ENCODE data around the gene HDAC9.

Gene HDAC9

DNA sequence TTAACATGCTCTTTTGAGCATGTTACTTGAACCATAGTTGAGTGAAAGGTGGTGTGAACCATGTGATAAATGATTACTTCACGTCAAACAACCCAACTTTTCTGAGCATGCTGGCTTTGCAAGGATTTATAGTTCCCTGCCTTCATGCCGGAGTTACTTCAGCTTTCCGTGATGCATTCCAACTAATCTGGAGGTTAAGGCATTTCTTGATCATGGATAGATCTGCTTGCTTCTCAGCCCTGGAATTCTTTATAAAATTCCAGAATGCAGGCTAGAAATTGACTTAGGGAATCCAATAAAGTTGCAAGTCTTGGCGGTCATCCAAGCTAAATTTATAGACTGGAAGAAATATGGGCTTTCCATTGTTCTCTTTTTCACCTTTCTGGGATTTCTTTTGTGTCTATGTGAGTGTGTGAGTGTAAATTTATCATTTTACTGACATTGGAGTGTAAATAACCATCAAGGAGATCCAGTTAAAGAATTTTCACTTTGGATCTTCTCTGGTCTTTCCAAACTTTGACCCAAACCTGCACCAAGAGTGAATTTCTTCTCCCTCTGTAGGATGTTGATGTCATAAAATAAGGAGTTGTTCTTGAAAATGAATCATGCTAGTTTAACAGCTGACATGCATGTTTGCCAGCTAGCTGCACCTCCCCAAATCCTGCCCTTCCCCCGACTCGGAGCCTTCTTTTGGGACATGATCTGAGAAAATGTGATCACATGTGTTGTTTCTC is 332.9 kb downstream of the HDAC9 start:
- no peak overlapping the region for H3K4me3 ChIP-seq (ENCODE audit: low read length, poor library complexity, severe bottlenecking)
- no peaks in the 10 kb centered on the region for H3K79me2 ChIP-seq (ENCODE audit: insufficient read depth, low read length)
- H3K27me3 ChIP-seq (ENCODE audit: insufficient read depth, low read length, poor library complexity, severe bottlenecking): no peaks in the 10 kb centered on the region
- no peaks in the 10 kb centered on the region for H4K20me1 ChIP-seq (ENCODE audit: insufficient read depth, low read length, poor library complexity, severe bottlenecking)
- no peaks in the 10 kb centered on the region for H3F3A ChIP-seq (ENCODE audit: low read depth)
- no peaks in the 10 kb centered on the region for H3K9me3 ChIP-seq (ENCODE audit: insufficient read depth, low read depth, low read length)
- H3K36me3 ChIP-seq (ENCODE audit: insufficient read depth, low read length): no peaks in the 10 kb centered on the region
- H3K9me2 ChIP-seq (replicated peaks; ENCODE audit: low read depth, low read length): no peaks in the 10 kb centered on the region
- no peak overlapping the region for H2AFZ ChIP-seq (ENCODE audit: low read length)
- H3K9ac ChIP-seq (ENCODE audit: low read depth, low read length, poor library complexity, severe bottlenecking): no peak overlapping the region
- TF ChIP-seq EZH2phosphoT487 (IDR thresholded peaks at IDR 0.05; ENCODE audit: borderline replicate concordance): no peak
- TF ChIP-seq, protein P1, sequence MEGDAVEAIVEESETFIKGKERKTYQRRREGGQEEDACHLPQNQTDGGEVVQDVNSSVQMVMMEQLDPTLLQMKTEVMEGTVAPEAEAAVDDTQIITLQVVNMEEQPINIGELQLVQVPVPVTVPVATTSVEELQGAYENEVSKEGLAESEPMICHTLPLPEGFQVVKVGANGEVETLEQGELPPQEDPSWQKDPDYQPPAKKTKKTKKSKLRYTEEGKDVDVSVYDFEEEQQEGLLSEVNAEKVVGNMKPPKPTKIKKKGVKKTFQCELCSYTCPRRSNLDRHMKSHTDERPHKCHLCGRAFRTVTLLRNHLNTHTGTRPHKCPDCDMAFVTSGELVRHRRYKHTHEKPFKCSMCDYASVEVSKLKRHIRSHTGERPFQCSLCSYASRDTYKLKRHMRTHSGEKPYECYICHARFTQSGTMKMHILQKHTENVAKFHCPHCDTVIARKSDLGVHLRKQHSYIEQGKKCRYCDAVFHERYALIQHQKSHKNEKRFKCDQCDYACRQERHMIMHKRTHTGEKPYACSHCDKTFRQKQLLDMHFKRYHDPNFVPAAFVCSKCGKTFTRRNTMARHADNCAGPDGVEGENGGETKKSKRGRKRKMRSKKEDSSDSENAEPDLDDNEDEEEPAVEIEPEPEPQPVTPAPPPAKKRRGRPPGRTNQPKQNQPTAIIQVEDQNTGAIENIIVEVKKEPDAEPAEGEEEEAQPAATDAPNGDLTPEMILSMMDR (conservative IDR thresholded peaks at IDR 0.05; ENCODE audit: low read length): no peak
- H3K4me2 ChIP-seq (ENCODE audit: low read depth, low read length, poor library complexity, severe bottlenecking): no peak overlapping the region
- H3K4me1 ChIP-seq (ENCODE audit: insufficient read depth, low read length, poor library complexity, severe bottlenecking): peaks cover 10% of the 10 kb centered on the region

DNA sequence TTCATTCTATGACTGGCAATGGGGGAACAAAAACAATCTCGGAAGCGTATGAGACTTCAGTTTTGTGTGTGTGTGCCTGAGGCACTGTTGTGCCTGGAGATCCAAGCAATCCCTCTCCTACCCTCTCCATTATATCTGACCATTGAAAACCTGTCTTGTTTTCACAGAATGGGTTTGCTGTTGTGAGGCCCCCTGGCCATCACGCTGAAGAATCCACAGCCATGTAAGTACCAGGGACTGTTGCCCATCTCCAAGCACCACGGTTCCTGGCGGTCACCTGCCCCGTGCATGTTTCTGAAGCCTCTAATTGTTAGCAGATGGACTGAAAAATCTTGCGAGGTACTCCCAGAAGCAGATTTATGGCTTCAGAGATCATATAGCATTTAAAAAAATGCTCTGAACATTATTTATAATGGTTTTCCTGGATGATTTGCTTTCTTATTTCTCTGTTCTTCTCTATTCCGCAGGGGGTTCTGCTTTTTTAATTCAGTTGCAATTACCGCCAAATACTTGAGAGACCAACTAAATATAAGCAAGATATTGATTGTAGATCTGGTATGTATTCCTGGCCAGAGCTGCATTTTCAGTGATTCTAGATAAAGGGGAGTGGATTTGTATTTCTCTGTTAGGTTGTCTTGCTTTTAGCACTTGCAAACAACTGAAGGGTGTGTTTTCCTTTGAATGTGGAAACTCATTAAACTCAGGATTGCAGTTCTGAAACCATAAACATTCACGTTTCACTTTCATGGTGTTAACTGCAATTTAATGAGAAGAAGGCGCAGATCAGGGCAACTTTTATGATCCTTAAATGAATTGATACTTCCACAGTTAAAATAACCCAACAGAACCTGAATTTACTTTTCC is 333.7 kb downstream of the HDAC9 start:
- no peak for TF ChIP-seq EZH2phosphoT487 (IDR thresholded peaks at IDR 0.05; ENCODE audit: borderline replicate concordance)
- TF ChIP-seq, protein P1 (conservative IDR thresholded peaks at IDR 0.05; ENCODE audit: low read length): no peak
- Histone ChIP-seq H3K4me1 (ENCODE audit: insufficient read depth, low read length, poor library complexity, severe bottlenecking) (peaks cover 11% of the 10 kb centered on the region), H3K79me2 (ENCODE audit: insufficient read depth, low read length) (no peaks in the 10 kb centered on the region), H3K4me2 (ENCODE audit: low read depth, low read length, poor library complexity, severe bottlenecking) (no peak overlapping the region), H3K9ac (ENCODE audit: low read depth, low read length, poor library complexity, severe bottlenecking) (no peak overlapping the region), H3K36me3 (ENCODE audit: insufficient read depth, low read length) (no peaks in the 10 kb centered on the region), H4K20me1 (ENCODE audit: insufficient read depth, low read length, poor library complexity, severe bottlenecking) (no peaks in the 10 kb centered on the region), H3K27me3 (ENCODE audit: insufficient read depth, low read length, poor library complexity, severe bottlenecking) (no peaks in the 10 kb centered on the region), H3K4me3 (ENCODE audit: low read length, poor library complexity, severe bottlenecking) (no peak overlapping the region), H3K9me2 (replicated peaks; ENCODE audit: low read depth, low read length) (no peaks in the 10 kb centered on the region), H3K9me3 (ENCODE audit: insufficient read depth, low read depth, low read length) (no peaks in the 10 kb centered on the region), H2AFZ (ENCODE audit: low read length) (0 out of 2 replicates have a peak overlapping the region, but pooled peaks have one; percentile 9), H3F3A (ENCODE audit: low read depth) (no peaks in the 10 kb centered on the region)

DNA sequence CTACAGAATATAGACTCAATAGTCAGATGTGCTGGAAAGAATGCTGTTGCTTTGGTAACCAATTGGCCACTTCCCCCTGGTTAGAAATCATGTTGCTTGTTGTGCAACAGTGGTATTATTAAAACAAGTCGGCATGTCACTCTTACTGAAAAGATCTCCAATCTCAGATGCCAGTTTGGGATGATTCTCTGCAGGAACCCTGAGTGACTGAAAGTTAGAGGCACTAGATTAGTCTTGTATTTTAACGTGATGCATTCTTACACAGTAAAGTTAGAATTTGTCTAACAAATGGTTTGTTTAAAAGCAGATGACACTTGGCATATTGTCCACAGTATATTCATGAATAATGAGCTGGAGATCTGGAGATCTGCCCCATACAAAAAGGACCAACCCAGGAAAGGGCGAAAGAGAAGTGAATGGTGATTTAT is 334.3 kb downstream of the HDAC9 start:
- Histone ChIP-seq H2AFZ (ENCODE audit: low read length) (0 out of 2 replicates have a peak overlapping the region, but pooled peaks have one; percentile 9), H3K9me2 (replicated peaks; ENCODE audit: low read depth, low read length) (no peaks in the 10 kb centered on the region), H3K36me3 (ENCODE audit: insufficient read depth, low read length) (no peaks in the 10 kb centered on the region), H3F3A (ENCODE audit: low read depth) (no peaks in the 10 kb centered on the region), H3K27me3 (ENCODE audit: insufficient read depth, low read length, poor library complexity, severe bottlenecking) (no peaks in the 10 kb centered on the region), H3K9ac (ENCODE audit: low read depth, low read length, poor library complexity, severe bottlenecking) (no peak overlapping the region), H3K4me3 (ENCODE audit: low read length, poor library complexity, severe bottlenecking) (no peak overlapping the region), H3K9me3 (ENCODE audit: insufficient read depth, low read depth, low read length) (no peaks in the 10 kb centered on the region), H4K20me1 (ENCODE audit: insufficient read depth, low read length, poor library complexity, severe bottlenecking) (no peaks in the 10 kb centered on the region), H3K4me1 (ENCODE audit: insufficient read depth, low read length, poor library complexity, severe bottlenecking) (peaks cover 17% of the 10 kb centered on the region), H3K79me2 (ENCODE audit: insufficient read depth, low read length) (no peaks in the 10 kb centered on the region), H3K4me2 (ENCODE audit: low read depth, low read length, poor library complexity, severe bottlenecking) (no peak overlapping the region)
- TF ChIP-seq EZH2phosphoT487 (IDR thresholded peaks at IDR 0.05; ENCODE audit: borderline replicate concordance): no peak
- TF ChIP-seq, protein P1 (conservative IDR thresholded peaks at IDR 0.05; ENCODE audit: low read length): no peak

Data from Loucy (cell line).